ENCODE measurements around the gene GSS. TPM values are rescaled to one million over a fixed set of nuclear protein-coding genes. Genes with fewer than 3 reads are reported as not detected.

The GSS gene
- total and polyA plus RNA-seq, 11 donors = 17.8 to 38.7 (median 27.6) TPM

GRCh38 chr20:34949120-34949519 is 6.5 kb downstream of the GSS start:
- no peak overlapping the region for H3K27ac ChIP-seq
- ATAC-seq (no peak), DNase-seq (no peak)
- intact Hi-C loops (cut with DNase I) = loop anchor here in 1 of 10 donors (5.0 kb wide), 1 partner anchor 37 kb away; no protein-coding TSS in a partner anchor
- WGBS, 4 donors = 94 to 95% (median 95%) methylated on average over 6 of the region's 6 CpGs
- H3K36me3 ChIP-seq = peaks cover 0 to 45% (median 11%) of the 10 kb centered on the region in 9 donors
- H3K27me3 ChIP-seq = no peaks in the 10 kb centered on the region
- TF ChIP-seq CTCF (IDR thresholded peaks at IDR 0.05) (no peak), POLR2A (IDR thresholded peaks at IDR 0.05) (no peak)
- H3K9me3 ChIP-seq = no peaks in the 10 kb centered on the region
- peaks cover 0 to 25% (median 10%) of the 10 kb centered on the region in 12 donors for H3K4me1 ChIP-seq
- no peak overlapping the region for H3K4me3 ChIP-seq

- Histone ChIP-seq H3K27ac (peak overlapping the region in 1 of 12 donors; percentile 13), H3K4me3 (no peak overlapping the region), H3K4me1 (peaks cover 0 to 20% (median 6%) of the 10 kb centered on the region in 12 donors), H3K27me3 (no peaks in the 10 kb centered on the region), H3K36me3 (peaks cover 0 to 56% (median 22%) of the 10 kb centered on the region in 9 donors), H3K9me3 (no peaks in the 10 kb centered on the region)
- DNase-seq (no peak), ATAC-seq (peak in 1 of 4 donors; percentile 41)
- TF ChIP-seq POLR2A (IDR thresholded peaks at IDR 0.05) = no peak
- TF ChIP-seq CTCF (IDR thresholded peaks at IDR 0.05) = no peak
- intact Hi-C loops (cut with DNase I) = loop anchor here in 1 of 10 donors (5.0 kb wide), 1 partner anchor 36 kb away; no protein-coding TSS in a partner anchor
Observed at GRCh38 chr20:34948030-34948429, 7.6 kb downstream of the GSS start.

GRCh38 chr20:34947336-34947735 is 8.3 kb downstream of the GSS start:
- Histone ChIP-seq H3K36me3 (peaks cover 0 to 63% (median 28%) of the 10 kb centered on the region in 9 donors), H3K27me3 (no peaks in the 10 kb centered on the region), H3K27ac (no peak overlapping the region), H3K4me1 (peaks cover 0 to 15% (median 6%) of the 10 kb centered on the region in 12 donors), H3K9me3 (no peaks in the 10 kb centered on the region), H3K4me3 (no peak overlapping the region)
- intact Hi-C loops (cut with DNase I) = loop anchor here in 1 of 10 donors (5.0 kb wide), 1 partner anchor 35 kb away; no protein-coding TSS in a partner anchor
- ATAC-seq (no peak), DNase-seq (no peak)
- TF ChIP-seq CTCF (IDR thresholded peaks at IDR 0.05) (no peak), POLR2A (IDR thresholded peaks at IDR 0.05) (no peak)

- Histone ChIP-seq H3K36me3 (peaks cover 0 to 67% (median 35%) of the 10 kb centered on the region in 9 donors), H3K27ac (no peak overlapping the region), H3K4me1 (peaks cover 0 to 15% (median 5%) of the 10 kb centered on the region in 12 donors), H3K27me3 (no peaks in the 10 kb centered on the region), H3K4me3 (no peak overlapping the region), H3K9me3 (no peaks in the 10 kb centered on the region)
- TF ChIP-seq CTCF (IDR thresholded peaks at IDR 0.05) (no peak), POLR2A (IDR thresholded peaks at IDR 0.05) (no peak)
- DNase-seq (no peak), ATAC-seq (no peak)
- intact Hi-C loops (cut with DNase I) = loop anchor here in 1 of 10 donors (5.0 kb wide), 1 partner anchor 34 kb away; no protein-coding TSS in a partner anchor
- 80 to 85% (median 84%) methylated on average over 3 of the region's 3 CpGs for WGBS, 4 donors
Observed at GRCh38 chr20:34946661-34947060, 8.9 kb downstream of the GSS start.

Measured in heart left ventricle (tissue), 16 donors.